HepG2 (cell line): ENCODE results near the gene HSF4. TPM values are rescaled to one million over a fixed set of nuclear protein-coding genes. Genes with fewer than 3 reads are reported as not detected.
A peak's percentile ranks its signal among the peaks of the same experiment; 100 is the strongest.

Experiments used
- CREB1 ChIP-seq, 2 experiments: fragments of 450-650 bp in 1 of 2; IDR thresholded peaks; 2 replicates each; pipeline ENCODE4 v1.6.1; 2016 to 2017; ENCODE audit warnings: control low read depth in 1 of 2, mild to moderate bottlenecking in 1 of 2, missing compliant biosample characterization in 1 of 2, missing genetic modification characterization in 1 of 2
- FOSL1 ChIP-seq: sonication (generic); formaldehyde crosslinking; IDR thresholded peaks from 2 replicates; pipeline ENCODE4 v1.9.0; 2021; ENCODE audit warnings: missing genetic modification reagents, borderline replicate concordance
- IKZF4 ChIP-seq: sonication (generic); formaldehyde crosslinking; IDR thresholded peaks from 2 replicates; pipeline ENCODE4 v1.5.1; 2020; ENCODE audit warnings: borderline replicate concordance, mild to moderate bottlenecking, low read depth, missing genetic modification reagents; ENCODE audit errors: not compliant biosample characterization
- JUN ChIP-seq: sonication (generic); formaldehyde crosslinking; IDR thresholded peaks from 2 replicates; pipeline ENCODE4 v1.4.0; 2020; ENCODE audit warnings: mild to moderate bottlenecking, missing genetic modification reagents
- RAD21 ChIP-seq: fragments of 450-650 bp; formaldehyde crosslinking; IDR thresholded peaks from 2 replicates; pipeline ENCODE4 v1.5.0; 2020; ENCODE audit warnings: mild to moderate bottlenecking
- RBM39 ChIP-seq: fragments of 200-400 bp; formaldehyde crosslinking; IDR thresholded peaks from one replicate; pipeline ENCODE4 v1.6.1; 2018; ENCODE audit warnings: antibody characterized with exemption, mild to moderate bottlenecking, low read depth, low read length; ENCODE audit not compliant: poor library complexity, severe bottlenecking
- SALL2 ChIP-seq: sonication (generic); formaldehyde crosslinking; IDR thresholded peaks from 2 replicates; pipeline ENCODE4 v1.8.1; 2023; ENCODE audit warnings: mild to moderate bottlenecking, missing genetic modification reagents, inconsistent platforms
- SUZ12 ChIP-seq: fragments of 150-350 bp; IDR thresholded peaks from 2 replicates; pipeline ENCODE4 v1.6.1; 2014; ENCODE audit warnings: low read depth, low read length
- XRCC5 ChIP-seq: fragments of 200-400 bp; formaldehyde crosslinking; optimal IDR thresholded peaks from 2 replicates; pipeline ENCODE3; 2017; ENCODE audit warnings: mild to moderate bottlenecking, low read length
- ZNF12 ChIP-seq: sonication (generic); formaldehyde crosslinking; IDR thresholded peaks from 2 replicates; pipeline ENCODE4 v1.5.0; 2020; ENCODE audit warnings: missing genetic modification reagents
- ZNF17 ChIP-seq: sonication (generic); formaldehyde crosslinking; IDR thresholded peaks from 2 replicates; pipeline ENCODE4 v1.5.0; 2020; ENCODE audit warnings: mild to moderate bottlenecking, missing genetic modification reagents
- ZNF274 ChIP-seq: sonication (generic); formaldehyde crosslinking; IDR thresholded peaks from 2 replicates; pipeline ENCODE4 v1.5.1; 2020; ENCODE audit warnings: mild to moderate bottlenecking, missing genetic modification reagents
- ZNF589 ChIP-seq: sonication (generic); formaldehyde crosslinking; conservative IDR thresholded peaks from 2 replicates; pipeline ENCODE4 v1.8.0; 2022; ENCODE audit warnings: mild to moderate bottlenecking, moderate library complexity, missing genetic modification reagents
- ZNF605 ChIP-seq: sonication (generic); formaldehyde crosslinking; IDR thresholded peaks from 2 replicates; pipeline ENCODE4 v1.8.0; 2022; ENCODE audit warnings: mild to moderate bottlenecking, missing genetic modification reagents
- ZNF616 ChIP-seq: sonication (generic); formaldehyde crosslinking; IDR thresholded peaks from 2 replicates; pipeline ENCODE4 v1.5.0; 2020; ENCODE audit warnings: low read depth, mild to moderate bottlenecking, missing genetic modification reagents
- ZNF724P ChIP-seq: sonication (generic); formaldehyde crosslinking; IDR thresholded peaks from 2 replicates; pipeline ENCODE4 v1.8.0; 2022; ENCODE audit warnings: missing genetic modification reagents, borderline replicate concordance
- ZNF737 ChIP-seq: sonication (generic); formaldehyde crosslinking; IDR thresholded peaks from 2 replicates; pipeline ENCODE4 v1.5.0; 2020; ENCODE audit warnings: missing genetic modification reagents, mild to moderate bottlenecking, borderline replicate concordance
- ZNF841 ChIP-seq: sonication (generic); formaldehyde crosslinking; IDR thresholded peaks from 2 replicates; pipeline ENCODE4 v1.8.1; 2023; ENCODE audit warnings: missing genetic modification reagents, borderline replicate concordance
- polyA plus RNA-seq, 8 experiments: library from polyadenylated mRNA; depleted of rRNA in 3 of 8; stranded (reverse) in 7 of 8; unstranded in 1 of 8; fragments of >200 nt; fragmentation: Illumina TruSeq in 4 of 8; extraction: Trizol in 4 of 8; gene quantifications; 2 replicates each; pipeline versions ENCODE4 v1.2.1 to v1.2.3, GENCODE V29; 2011 to 2016; ENCODE audit warnings: low read depth in 4 of 8, missing spikeins in 1 of 8, mixed read lengths in 1 of 8; ENCODE audit not compliant: insufficient read depth in 1 of 8
- total RNA-seq, 5 experiments: library from RNA; depleted of rRNA; stranded (reverse); fragments of >200 nt; fragmentation: Illumina TruSeq; extraction: Trizol; gene quantifications; 2 replicates each; pipeline ENCODE4 v1.2.3, GENCODE V29; 2016; ENCODE audit warnings: low read depth in 1 of 5
- TF ChIP-seq, protein P1 (sequence below): sonication (generic); formaldehyde crosslinking; IDR thresholded peaks from 2 replicates; pipeline ENCODE4 v1.4.0; 2020; ENCODE audit warnings: mild to moderate bottlenecking, missing genetic modification reagents, borderline replicate concordance
- TF ChIP-seq, protein P2 (sequence below): sonication (generic); formaldehyde crosslinking; IDR thresholded peaks from 2 replicates; pipeline ENCODE4 v1.4.0; 2020; ENCODE audit warnings: mild to moderate bottlenecking, missing genetic modification reagents

Gene HSF4
- total and polyA plus RNA-seq, 2 of the 13 experiments (the other 11 are each of a cell fraction or from before 2014, with no cell fraction given), result 3.5 to 16.9 TPM

DNA sequence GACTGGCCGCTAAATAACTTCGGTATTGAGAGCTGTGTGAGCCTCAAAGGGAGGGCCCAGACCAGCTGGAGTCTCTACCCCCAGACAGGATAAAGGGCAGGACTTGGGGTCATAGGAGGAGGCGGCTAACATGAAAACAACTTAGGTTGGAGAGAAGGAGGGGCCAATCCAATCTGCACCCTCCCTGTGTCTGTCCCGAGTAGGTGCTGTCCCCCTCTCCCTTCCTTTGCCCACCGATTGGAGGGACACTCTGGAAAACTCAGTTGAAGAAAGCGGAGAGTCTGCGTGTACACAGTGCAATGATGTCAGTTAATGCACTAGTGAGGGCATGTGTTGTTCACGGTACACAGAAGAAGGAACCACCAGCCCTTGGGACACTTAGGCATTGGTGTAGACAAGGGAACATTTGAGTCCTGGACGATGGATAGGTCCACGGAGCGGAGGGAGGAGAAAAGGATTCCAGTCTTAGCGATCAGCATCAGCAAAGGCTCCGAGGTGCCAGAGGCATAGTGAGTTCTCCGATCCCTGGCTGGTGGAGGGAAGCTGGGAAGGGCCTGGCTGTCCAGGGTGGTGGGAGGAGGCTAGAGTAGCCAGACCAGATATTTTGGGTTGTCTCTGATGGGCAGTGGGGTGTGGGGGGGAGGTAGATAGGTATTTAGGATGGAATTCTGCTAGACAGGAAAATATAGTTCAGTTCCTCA, 6.6 kb downstream of the HSF4 start (continued):
- TF ChIP-seq IKZF4 (CRISPR knock-in tag) (peak; percentile 19), SALL2 (CRISPR knock-in tag) (no peak), JUN (CRISPR knock-in tag) (no peak), ZNF605 (CRISPR knock-in tag) (0 out of 2 replicates have a peak, but pooled peaks have one; percentile 14), SUZ12 (no peak), ZNF841 (CRISPR knock-in tag) (no peak), ZNF12 (no peak), RBM39 (no peak), RAD21 (CRISPR knock-in tag) (no peak), XRCC5 (no peak), ZNF737 (CRISPR knock-in tag) (no peak), ZNF589 (CRISPR knock-in tag) (peak; percentile 82; the same call in 1 of the 2 replicates), FOSL1 (no peak), CREB1 (IDR thresholded peaks at IDR 0.05) (no peak), CREB1 (CRISPR knock-in tag; IDR thresholded peaks at IDR 0.05) (no peak), ZNF616 (CRISPR knock-in tag) (peak; percentile 74; the same call in 1 of the 2 replicates), ZNF724P (CRISPR knock-in tag) (peak; percentile 68; the same call in 1 of the 2 replicates), ZNF17 (no peak), ZNF274 (CRISPR knock-in tag) (no peak; the same call in 1 of the 2 replicates)
- TF ChIP-seq, protein P1, sequence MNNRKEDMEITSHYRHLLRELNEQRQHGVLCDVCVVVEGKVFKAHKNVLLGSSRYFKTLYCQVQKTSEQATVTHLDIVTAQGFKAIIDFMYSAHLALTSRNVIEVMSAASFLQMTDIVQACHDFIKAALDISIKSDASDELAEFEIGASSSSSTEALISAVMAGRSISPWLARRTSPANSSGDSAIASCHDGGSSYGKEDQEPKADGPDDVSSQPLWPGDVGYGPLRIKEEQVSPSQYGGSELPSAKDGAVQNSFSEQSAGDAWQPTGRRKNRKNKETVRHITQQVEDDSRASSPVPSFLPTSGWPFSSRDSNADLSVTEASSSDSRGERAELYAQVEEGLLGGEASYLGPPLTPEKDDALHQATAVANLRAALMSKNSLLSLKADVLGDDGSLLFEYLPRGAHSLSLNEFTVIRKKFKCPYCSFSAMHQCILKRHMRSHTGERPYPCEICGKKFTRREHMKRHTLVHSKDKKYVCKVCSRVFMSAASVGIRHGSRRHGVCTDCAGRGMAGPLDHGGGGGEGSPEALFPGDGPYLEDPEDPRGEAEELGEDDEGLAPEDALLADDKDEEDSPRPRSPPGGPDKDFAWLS (CRISPR knock-in tag), result 0 out of 2 replicates have a peak, but pooled peaks have one; percentile 84
- TF ChIP-seq, protein P2, sequence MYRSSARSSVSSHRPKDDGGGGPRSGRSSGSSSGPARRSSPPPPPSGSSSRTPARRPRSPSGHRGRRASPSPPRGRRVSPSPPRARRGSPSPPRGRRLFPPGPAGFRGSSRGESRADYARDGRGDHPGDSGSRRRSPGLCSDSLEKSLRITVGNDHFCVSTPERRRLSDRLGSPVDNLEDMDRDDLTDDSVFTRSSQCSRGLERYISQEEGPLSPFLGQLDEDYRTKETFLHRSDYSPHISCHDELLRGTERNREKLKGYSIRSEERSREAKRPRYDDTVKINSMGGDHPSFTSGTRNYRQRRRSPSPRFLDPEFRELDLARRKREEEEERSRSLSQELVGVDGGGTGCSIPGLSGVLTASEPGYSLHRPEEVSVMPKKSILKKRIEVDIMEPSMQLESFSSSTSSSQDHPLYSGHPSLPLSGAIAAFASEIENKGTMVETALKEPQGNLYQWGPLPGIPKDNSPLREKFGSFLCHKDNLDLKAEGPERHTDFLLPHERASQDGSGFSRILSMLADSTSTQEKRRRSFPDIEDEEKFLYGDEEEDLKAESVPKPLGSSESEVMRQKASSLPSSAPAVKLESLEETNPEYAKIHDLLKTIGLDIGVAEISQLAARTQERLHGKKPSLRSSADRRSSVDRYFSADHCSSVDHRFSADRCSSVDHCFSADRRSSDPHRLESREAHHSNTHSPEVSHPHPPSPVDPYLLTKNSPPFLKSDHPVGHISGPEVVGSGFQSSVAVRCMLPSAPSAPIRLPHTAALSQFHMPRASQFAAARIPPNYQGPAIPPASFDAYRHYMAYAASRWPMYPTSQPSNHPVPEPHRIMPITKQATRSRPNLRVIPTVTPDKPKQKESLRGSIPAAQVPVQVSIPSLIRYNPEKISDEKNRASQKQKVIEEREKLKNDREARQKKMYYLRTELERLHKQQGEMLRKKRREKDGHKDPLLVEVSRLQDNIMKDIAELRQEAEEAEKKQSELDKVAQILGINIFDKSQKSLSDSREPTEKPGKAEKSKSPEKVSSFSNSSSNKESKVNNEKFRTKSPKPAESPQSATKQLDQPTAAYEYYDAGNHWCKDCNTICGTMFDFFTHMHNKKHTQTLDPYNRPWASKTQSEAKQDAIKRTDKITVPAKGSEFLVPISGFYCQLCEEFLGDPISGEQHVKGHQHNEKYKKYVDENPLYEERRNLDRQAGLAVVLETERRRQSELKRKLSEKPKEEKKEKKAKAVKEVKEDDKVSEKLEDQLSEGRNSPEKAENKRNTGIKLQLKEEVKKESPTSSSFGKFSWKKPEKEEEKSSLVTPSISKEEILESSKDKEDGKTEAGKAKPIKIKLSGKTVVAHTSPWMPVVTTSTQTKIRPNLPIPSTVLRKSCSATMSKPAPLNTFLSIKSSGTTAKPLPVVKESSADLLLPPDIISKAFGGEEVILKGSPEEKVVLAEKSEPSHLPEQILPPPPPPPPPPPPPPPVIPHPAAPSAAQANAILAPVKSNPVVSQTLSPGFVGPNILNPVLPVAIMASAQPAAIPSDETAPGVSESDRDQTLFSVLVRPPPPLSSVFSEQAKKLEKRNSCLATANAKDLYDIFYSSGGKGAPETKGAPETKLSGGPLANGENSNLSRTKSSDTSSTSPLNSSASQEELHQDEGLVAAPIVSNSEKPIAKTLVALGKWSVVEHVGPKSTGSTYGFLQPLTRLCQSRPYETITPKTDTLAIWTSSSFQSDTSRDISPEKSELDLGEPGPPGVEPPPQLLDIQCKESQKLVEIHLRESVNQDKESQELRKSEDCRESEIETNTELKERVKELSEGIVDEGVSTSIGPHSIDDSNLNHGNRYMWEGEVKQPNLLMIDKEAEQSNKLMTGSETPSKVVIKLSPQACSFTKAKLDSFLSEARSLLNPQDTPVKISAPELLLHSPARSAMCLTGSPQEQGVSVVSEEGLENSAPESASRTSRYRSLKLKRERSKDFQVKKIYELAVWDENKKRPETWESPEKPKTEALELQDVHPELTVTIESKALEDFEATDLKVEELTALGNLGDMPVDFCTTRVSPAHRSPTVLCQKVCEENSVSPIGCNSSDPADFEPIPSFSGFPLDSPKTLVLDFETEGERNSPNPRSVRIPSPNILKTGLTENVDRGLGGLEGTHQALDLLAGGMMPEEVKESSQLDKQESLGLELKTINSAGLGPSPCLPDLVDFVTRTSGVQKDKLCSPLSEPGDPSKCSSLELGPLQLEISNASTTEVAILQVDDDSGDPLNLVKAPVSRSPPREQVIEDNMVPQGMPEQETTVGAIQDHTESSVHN (CRISPR knock-in tag), result peak; percentile 78; the same call in 1 of the 2 replicates
